ENCODE results near the gene CCDC134. TPM values are rescaled to one million over a fixed set of nuclear protein-coding genes. Genes with fewer than 3 reads are reported as not detected.

The CCDC134 gene
- total RNA-seq, 1 donor from 2014 or later = 22.1 TPM

Other genes starting within 250 kb of the CCDC134 start
- 24.6 and 31.7 TPM in 2 replicates for gene CSDC2, start 239.7 kb upstream of the CCDC134 start, total RNA-seq
- 14.5 and 22.9 TPM in 2 replicates for gene PMM1, start 210.8 kb upstream of the CCDC134 start, total RNA-seq
- 20.2 and 22.4 TPM in 2 replicates for gene DESI1, start 179.6 kb upstream of the CCDC134 start, total RNA-seq
- gene XRCC6, start 179.4 kb upstream of the CCDC134 start, total RNA-seq = 346 and 353 TPM in 2 replicates
- gene SNU13, start 111.8 kb upstream of the CCDC134 start, total RNA-seq = 129 and 137 TPM in 2 replicates
- 0.08 TPM in 1 of 2 replicates, not detected in the other for gene MEI1, start 101.2 kb upstream of the CCDC134 start, total RNA-seq
- gene SREBF2, start 32.4 kb downstream of the CCDC134 start, total RNA-seq = 120 and 152 TPM in 2 replicates
- 0.27 TPM in 1 of 2 replicates, not detected in the other for gene SHISA8, start 114.4 kb downstream of the CCDC134 start, total RNA-seq
- 0.10 and 0.53 TPM in 2 replicates for gene TNFRSF13C, start 126.1 kb downstream of the CCDC134 start, total RNA-seq
- gene CENPM, start 146.5 kb downstream of the CCDC134 start, total RNA-seq = 0.64 and 0.88 TPM in 2 replicates
- gene SEPTIN3, start 168.8 kb downstream of the CCDC134 start, total RNA-seq = not detected in 2 replicates
- gene WBP2NL, start 198.1 kb downstream of the CCDC134 start, total RNA-seq = not detected in 2 replicates

All from myocyte (in vitro differentiated cells).